ENCODE results near the gene ICAM5.

ICAM5 gene

GRCh38 chr19:10327793-10328192 is 38.0 kb downstream of the ICAM5 start:
- Histone ChIP-seq H3K27ac (no peak overlapping the region), H3K27me3 (no peaks in the 10 kb centered on the region), H3K9me3 (no peaks in the 10 kb centered on the region), H3K36me3 (peaks cover 87% of the 10 kb centered on the region), H3K4me3 (ENCODE audit: low read depth in 1 of 2, low read length in 1 of 2) (no peak overlapping the region), H3K4me1 (ENCODE audit: control insufficient read depth in 1 of 2, insufficient read depth in 1 of 2, low read depth in 1 of 2, low read length in 1 of 2) (peaks cover 8 to 13% of the 10 kb centered on the region in 2 experiments)
- TF ChIP-seq, protein P1, sequence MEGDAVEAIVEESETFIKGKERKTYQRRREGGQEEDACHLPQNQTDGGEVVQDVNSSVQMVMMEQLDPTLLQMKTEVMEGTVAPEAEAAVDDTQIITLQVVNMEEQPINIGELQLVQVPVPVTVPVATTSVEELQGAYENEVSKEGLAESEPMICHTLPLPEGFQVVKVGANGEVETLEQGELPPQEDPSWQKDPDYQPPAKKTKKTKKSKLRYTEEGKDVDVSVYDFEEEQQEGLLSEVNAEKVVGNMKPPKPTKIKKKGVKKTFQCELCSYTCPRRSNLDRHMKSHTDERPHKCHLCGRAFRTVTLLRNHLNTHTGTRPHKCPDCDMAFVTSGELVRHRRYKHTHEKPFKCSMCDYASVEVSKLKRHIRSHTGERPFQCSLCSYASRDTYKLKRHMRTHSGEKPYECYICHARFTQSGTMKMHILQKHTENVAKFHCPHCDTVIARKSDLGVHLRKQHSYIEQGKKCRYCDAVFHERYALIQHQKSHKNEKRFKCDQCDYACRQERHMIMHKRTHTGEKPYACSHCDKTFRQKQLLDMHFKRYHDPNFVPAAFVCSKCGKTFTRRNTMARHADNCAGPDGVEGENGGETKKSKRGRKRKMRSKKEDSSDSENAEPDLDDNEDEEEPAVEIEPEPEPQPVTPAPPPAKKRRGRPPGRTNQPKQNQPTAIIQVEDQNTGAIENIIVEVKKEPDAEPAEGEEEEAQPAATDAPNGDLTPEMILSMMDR (IDR thresholded peaks at IDR 0.05) = no peak

DNA sequence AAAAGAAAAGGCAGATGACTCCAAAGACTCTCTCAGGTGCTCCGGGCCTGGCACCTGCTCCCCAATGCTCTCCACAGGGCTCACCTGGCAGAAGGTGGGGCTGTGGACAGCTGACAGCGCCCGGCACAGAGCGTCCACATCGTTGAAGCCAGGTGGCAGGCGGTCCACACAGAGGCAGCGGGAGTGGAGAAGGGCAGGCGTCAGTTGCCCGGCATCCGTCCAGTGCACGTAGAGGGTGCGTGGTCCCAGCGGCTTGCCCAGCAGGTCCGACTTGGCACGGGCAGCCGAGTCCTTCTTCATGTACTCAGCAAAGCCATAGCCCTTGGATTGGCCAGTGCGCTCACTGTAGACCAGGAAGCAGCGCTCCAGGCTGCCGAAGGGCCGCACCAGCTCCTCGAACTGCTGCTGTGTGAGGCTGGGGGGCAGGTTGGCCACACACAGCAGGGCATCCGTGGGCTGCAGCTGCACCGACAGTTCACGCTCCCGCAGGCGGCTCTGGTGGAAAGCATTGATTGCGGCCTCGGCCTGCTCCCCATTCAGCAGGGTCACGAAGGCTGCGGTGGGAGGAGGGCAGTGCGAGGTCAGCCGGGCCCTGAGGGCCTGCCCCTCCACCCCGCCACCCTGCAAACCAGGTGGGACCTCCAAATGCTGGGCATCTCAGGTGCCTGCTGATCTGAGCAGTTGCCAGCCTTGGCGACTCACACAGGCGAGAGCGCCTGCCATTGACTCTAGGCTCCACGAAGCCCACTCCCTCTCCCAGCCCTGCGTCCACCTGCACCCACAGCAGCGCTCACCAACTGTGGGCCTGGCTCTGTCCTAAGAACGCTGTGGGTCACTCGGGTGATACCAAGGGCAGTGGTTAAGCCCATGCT is 39.0 kb downstream of the ICAM5 start:
- peaks cover 15 to 17% of the 10 kb centered on the region in 2 experiments for H3K4me1 ChIP-seq (ENCODE audit: control insufficient read depth in 1 of 2, insufficient read depth in 1 of 2, low read depth in 1 of 2, low read length in 1 of 2)
- no peaks in the 10 kb centered on the region for H3K9me3 ChIP-seq
- TF ChIP-seq, protein P1 (IDR thresholded peaks at IDR 0.05) = no peak
- no peak overlapping the region for H3K4me3 ChIP-seq (ENCODE audit: low read depth in 1 of 2, low read length in 1 of 2)
- H3K27ac ChIP-seq = no peak overlapping the region
- H3K36me3 ChIP-seq = peaks cover 87% of the 10 kb centered on the region
- no peaks in the 10 kb centered on the region for H3K27me3 ChIP-seq

DNA sequence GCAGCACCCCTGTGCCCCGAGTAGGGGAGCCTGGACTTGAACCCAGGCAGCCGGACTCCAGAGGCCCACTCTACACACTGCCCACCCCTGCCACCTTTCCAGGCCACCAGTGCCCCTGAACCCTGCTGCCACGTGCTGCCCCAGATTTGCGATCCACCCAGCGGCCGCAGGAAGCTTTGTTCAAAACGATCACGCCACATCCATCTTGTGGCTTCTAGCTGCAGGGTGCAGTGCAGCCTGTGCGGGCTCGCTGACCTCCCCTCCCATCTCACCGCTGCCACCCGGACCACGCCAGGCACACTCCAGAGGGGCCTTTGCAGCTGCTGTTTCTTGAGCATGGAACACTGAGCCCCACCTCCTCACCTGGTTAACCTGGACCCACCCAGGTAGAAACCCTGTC is 39.8 kb downstream of the ICAM5 start:
- peaks cover 23 to 25% of the 10 kb centered on the region in 2 experiments for H3K4me1 ChIP-seq (ENCODE audit: control insufficient read depth in 1 of 2, insufficient read depth in 1 of 2, low read depth in 1 of 2, low read length in 1 of 2)
- H3K4me3 ChIP-seq (ENCODE audit: low read depth in 1 of 2, low read length in 1 of 2) = no peak overlapping the region
- H3K9me3 ChIP-seq = peaks cover 3% of the 10 kb centered on the region
- no peak overlapping the region for H3K27ac ChIP-seq
- H3K27me3 ChIP-seq = no peaks in the 10 kb centered on the region
- TF ChIP-seq, protein P1 (IDR thresholded peaks at IDR 0.05) = no peak
- peaks cover 87% of the 10 kb centered on the region for H3K36me3 ChIP-seq

DNA sequence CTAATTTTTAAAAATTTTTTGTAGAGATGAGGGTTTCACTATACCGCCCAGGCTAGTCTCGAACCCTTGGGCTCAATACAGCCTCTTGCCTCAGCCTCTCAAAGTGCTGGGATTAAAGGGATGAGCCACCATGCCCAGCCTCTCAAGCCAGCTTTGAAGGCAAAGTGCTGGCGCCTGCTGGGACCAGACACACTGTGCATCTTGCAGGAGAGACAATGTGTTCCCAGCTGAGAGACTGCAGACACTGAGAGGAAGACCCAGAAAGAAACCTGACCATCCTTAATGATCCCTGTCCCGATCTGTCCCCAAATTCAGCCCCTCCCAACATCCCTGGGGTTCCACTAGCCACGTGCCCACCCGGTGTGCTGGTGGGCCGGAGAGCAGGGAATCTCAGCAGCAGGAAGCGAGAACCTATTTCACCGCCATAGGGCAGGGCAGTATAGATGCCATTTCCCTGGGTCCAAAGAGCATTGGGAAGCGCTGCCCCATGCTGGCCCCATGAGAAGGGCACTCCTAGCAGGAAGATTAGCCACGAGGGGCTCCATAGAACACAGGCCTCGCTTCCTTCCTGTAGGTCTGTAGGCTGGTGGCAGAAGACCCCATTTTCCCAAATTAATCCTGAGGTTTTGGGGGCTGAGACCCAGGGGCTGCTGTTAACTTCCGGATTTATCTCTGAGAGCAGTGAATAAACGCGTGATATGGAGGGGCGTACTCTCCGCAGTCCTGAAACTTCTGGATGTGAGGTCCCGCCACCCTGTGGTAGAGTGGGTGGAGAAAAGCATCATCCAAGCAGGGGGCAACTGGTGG is 42.6 kb downstream of the ICAM5 start:
- peaks cover 48 to 52% of the 10 kb centered on the region in 2 experiments for H3K4me1 ChIP-seq (ENCODE audit: control insufficient read depth in 1 of 2, insufficient read depth in 1 of 2, low read depth in 1 of 2, low read length in 1 of 2)
- H3K4me3 ChIP-seq (ENCODE audit: low read depth in 1 of 2, low read length in 1 of 2) = peak overlapping the region; percentile 87 to 95
- TF ChIP-seq, protein P1 (IDR thresholded peaks at IDR 0.05) = no peak
- H3K27me3 ChIP-seq = no peaks in the 10 kb centered on the region
- H3K9me3 ChIP-seq = peaks cover 3% of the 10 kb centered on the region
- peaks cover 86% of the 10 kb centered on the region for H3K36me3 ChIP-seq
- H3K27ac ChIP-seq = peak overlapping the region; percentile 87

GRCh38 chr19:10332965-10333757 is 43.4 kb downstream of the ICAM5 start, which contains the start of gene RAVER1:
TSS of gene RAVER1 (minus strand) at chr19:10333529. CDS start at chr19:10333507, 22 bp downstream.
- Histone ChIP-seq H3K4me3 (ENCODE audit: low read depth in 1 of 2, low read length in 1 of 2) (peak within 1 kb of the TSS; percentile 87 to 95), H3K9me3 (peaks cover 3% of the 10 kb centered on the region), H3K36me3 (peaks cover 85% of the 10 kb centered on the region), H3K27me3 (no peaks in the 10 kb centered on the region), H3K27ac (peak within 1 kb of the TSS; percentile 87), H3K4me1 (ENCODE audit: control insufficient read depth in 1 of 2, insufficient read depth in 1 of 2, low read depth in 1 of 2, low read length in 1 of 2) (peaks cover 56 to 60% of the 10 kb centered on the region in 2 experiments)
- TF ChIP-seq, protein P1 (IDR thresholded peaks at IDR 0.05) = peak; percentile 20

Measured in neutrophil (primary cell).